Measurements from ENCODE around the gene SLC9A2. TPM values are rescaled to one million over a fixed set of nuclear protein-coding genes. Genes with fewer than 3 reads are reported as not detected.
A peak's percentile ranks its signal among the peaks of the same experiment; 100 is the strongest.

The SLC9A2 gene
- total RNA-seq, 1 donor, result not detected

GRCh38 chr2:102615620-102616436, 3.5 kb upstream of the SLC9A2 start:
- peak; percentile 1 to 71 (median 53) for DNase-seq (ENCODE audit: low read depth in 2 of 3, low spot score in 2 of 3)

GRCh38 chr2:102618452-102619413, 620 bp upstream of the SLC9A2 start:
- DNase-seq (ENCODE audit: low read depth in 2 of 3, low spot score in 2 of 3), result peak in 1 of 3 donors; percentile 14

GRCh38 chr2:102620332-102620731, 979 bp downstream of the SLC9A2 start:
- no peak for DNase-seq (ENCODE audit: low read depth in 2 of 3, low spot score in 2 of 3)

GRCh38 chr2:102621630-102622029, 2.3 kb downstream of the SLC9A2 start:
- no peak for DNase-seq (ENCODE audit: low read depth in 2 of 3, low spot score in 2 of 3)

GRCh38 chr2:102622646-102623045, 3.3 kb downstream of the SLC9A2 start:
- DNase-seq (ENCODE audit: low read depth in 2 of 3, low spot score in 2 of 3), result no peak

- DNase-seq (ENCODE audit: low read depth in 2 of 3, low spot score in 2 of 3), result no peak
These were observed 11.1 kb downstream of the SLC9A2 start for GRCh38 chr2:102630458-102630857.

- DNase-seq (ENCODE audit: low read depth in 2 of 3, low spot score in 2 of 3), result no peak
These were observed 13.2 kb downstream of the SLC9A2 start for GRCh38 chr2:102632380-102633175.

- DNase-seq (ENCODE audit: low read depth in 2 of 3, low spot score in 2 of 3), result no peak
These were observed 15.5 kb downstream of the SLC9A2 start for GRCh38 chr2:102634831-102635241.

GRCh38 chr2:102635317-102635716, 16.0 kb downstream of the SLC9A2 start:
- no peak for DNase-seq (ENCODE audit: low read depth in 2 of 3, low spot score in 2 of 3)

- no peak for DNase-seq (ENCODE audit: low read depth in 2 of 3, low spot score in 2 of 3)
These were observed 17.0 kb downstream of the SLC9A2 start for GRCh38 chr2:102636283-102636907.

- DNase-seq (ENCODE audit: low read depth in 2 of 3, low spot score in 2 of 3), result no peak
These were observed 18.0 kb downstream of the SLC9A2 start for GRCh38 chr2:102637358-102637757.

- no peak for DNase-seq (ENCODE audit: low read depth in 2 of 3, low spot score in 2 of 3)
These were observed 20.1 kb downstream of the SLC9A2 start for GRCh38 chr2:102639429-102639828.

GRCh38 chr2:102652126-102652525, 32.8 kb downstream of the SLC9A2 start:
- no peak for DNase-seq (ENCODE audit: low read depth in 2 of 3, low spot score in 2 of 3)

- DNase-seq (ENCODE audit: low read depth in 2 of 3, low spot score in 2 of 3), result no peak
These were observed 38.4 kb downstream of the SLC9A2 start for GRCh38 chr2:102657770-102658169.

- DNase-seq (ENCODE audit: low read depth in 2 of 3, low spot score in 2 of 3), result no peak
These were observed 40.7 kb downstream of the SLC9A2 start for GRCh38 chr2:102660070-102660469.

GRCh38 chr2:102660574-102660973, 41.2 kb downstream of the SLC9A2 start:
- DNase-seq (ENCODE audit: low read depth in 2 of 3, low spot score in 2 of 3), result no peak

- no peak for DNase-seq (ENCODE audit: low read depth in 2 of 3, low spot score in 2 of 3)
These were observed 42.5 kb downstream of the SLC9A2 start for GRCh38 chr2:102661846-102662245.

GRCh38 chr2:102662833-102663232, 43.5 kb downstream of the SLC9A2 start:
- peak in 1 of 3 donors; percentile 42 for DNase-seq (ENCODE audit: low read depth in 2 of 3, low spot score in 2 of 3)

- DNase-seq (ENCODE audit: low read depth in 2 of 3, low spot score in 2 of 3), result no peak
These were observed 44.0 kb downstream of the SLC9A2 start for GRCh38 chr2:102663381-102663780.

GRCh38 chr2:102664471-102664909, 45.1 kb downstream of the SLC9A2 start:
- no peak for DNase-seq (ENCODE audit: low read depth in 2 of 3, low spot score in 2 of 3)
